Naive B cell (primary cell): ENCODE results near the gene FOXL1. TPM values are rescaled to one million over a fixed set of nuclear protein-coding genes. Genes with fewer than 3 reads are reported as not detected.

Source experiments
- polyA plus RNA-seq, 6 donors: library from polyadenylated mRNA; unstranded; fragments of 300-500 nt; fragmentation: Illumina TruSeq; gene quantifications; one replicate each; pipeline ENCODE4 v1.2.3, GENCODE V29; 2021; ENCODE audit warnings: low read depth in 6 of 6

FOXL1 gene
- polyA plus RNA-seq, 6 donors from 2014 or later: not detected

Other genes with a start within 250 kb of the FOXL1 start
- gene FOXF1, start 68.0 kb upstream of the FOXL1 start, polyA plus RNA-seq: not detected
- 10 to 100 TPM in 5 of 6 donors, 1 to 10 TPM in 1; 5.6 to 18.6 (median 16.6) TPM for gene MTHFSD, start 23.3 kb upstream of the FOXL1 start, polyA plus RNA-seq
- gene FOXC2, start 11.7 kb upstream of the FOXL1 start, polyA plus RNA-seq: not detected